GM19395 (cell line): ENCODE measurements around the gene ADGRG3.

Experiments
- ATAC-seq: cut with Tn5 transposase; IDR thresholded peaks from one replicate; pipeline ENCODE4 v1.9.1; 2021; ENCODE audit warnings: mild to moderate bottlenecking, moderate library complexity; ENCODE audit not compliant: unreplicated experiment

The ADGRG3 gene

GRCh38 chr16:57645691-57646387 is 22.3 kb upstream of the ADGRG3 start:
- no peak for ATAC-seq

- ATAC-seq: no peak
Observed at GRCh38 chr16:57646388-57647039, 21.6 kb upstream of the ADGRG3 start.

- no peak for ATAC-seq
Observed at GRCh38 chr16:57647136-57647875, 20.8 kb upstream of the ADGRG3 start.

- ATAC-seq: no peak
Observed at GRCh38 chr16:57648125-57648524, 20.0 kb upstream of the ADGRG3 start.

GRCh38 chr16:57648581-57649442 is 19.3 kb upstream of the ADGRG3 start:
- ATAC-seq: no peak

- ATAC-seq: no peak
Observed at GRCh38 chr16:57649443-57649751, 18.7 kb upstream of the ADGRG3 start.

GRCh38 chr16:57649846-57650245 is 18.3 kb upstream of the ADGRG3 start:
- no peak for ATAC-seq

GRCh38 chr16:57651344-57652333 is 16.5 kb upstream of the ADGRG3 start:
- ATAC-seq: no peak

GRCh38 chr16:57652695-57653471 is 15.2 kb upstream of the ADGRG3 start:
- no peak for ATAC-seq

GRCh38 chr16:57653936-57654335 is 14.2 kb upstream of the ADGRG3 start:
- ATAC-seq: no peak

- ATAC-seq: no peak
Observed at GRCh38 chr16:57656342-57656955, 11.7 kb upstream of the ADGRG3 start.

- ATAC-seq: no peak
Observed at GRCh38 chr16:57657228-57657627, 10.9 kb upstream of the ADGRG3 start.

GRCh38 chr16:57658130-57658877 is 9.8 kb upstream of the ADGRG3 start:
- no peak for ATAC-seq

GRCh38 chr16:57658878-57659674 is 9.0 kb upstream of the ADGRG3 start:
- no peak for ATAC-seq

GRCh38 chr16:57660715-57661463 is 7.2 kb upstream of the ADGRG3 start:
- ATAC-seq: no peak

GRCh38 chr16:57661510-57661909 is 6.6 kb upstream of the ADGRG3 start:
- ATAC-seq: no peak
